Gastroesophageal sphincter (tissue), 4 donors: Measurements from ENCODE around the gene DFFB. TPM values are rescaled to one million over a fixed set of nuclear protein-coding genes. Genes with fewer than 3 reads are reported as not detected.

Experiments used
- ATAC-seq: fragments of 150-250 bp; one replicate; pipeline ENCODE4 v1.9.1; 2016; ENCODE audit warnings: mild to moderate bottlenecking, moderate library complexity
- H3K27ac ChIP-seq, 4 donors: fragments of 200-600 bp; sonication (generic) in 3 of 4; 1 replicate in 3 of 4; 2 replicates in 1 of 4; pipeline ENCODE4 v1.5.1; 2016 to 2019
- H3K27me3 ChIP-seq: fragments of 200-600 bp; sonication (generic); one replicate; pipeline ENCODE4 v1.5.1; 2019
- H3K36me3 ChIP-seq, 2 donors: fragments of 200-600 bp; sonication (generic); one replicate each; pipeline ENCODE4 v1.5.1; 2019; ENCODE audit warnings: control low read depth in 1 of 2
- H3K4me1 ChIP-seq, 3 donors: fragments of 200-600 bp; sonication (generic); 1 replicate in 2 of 3; 2 replicates in 1 of 3; pipeline ENCODE4 v1.5.1; 2016 to 2019; ENCODE audit warnings: control low read depth in 2 of 3
- H3K4me3 ChIP-seq, 2 donors: fragments of 200-600 bp; sonication (generic); one replicate each; pipeline ENCODE4 v1.5.1; 2019; ENCODE audit warnings: mild to moderate bottlenecking in 1 of 2, moderate library complexity in 1 of 2
- H3K9me3 ChIP-seq, 3 donors: fragments of 200-600 bp; sonication (generic); one replicate each; pipeline ENCODE4 v1.5.1; 2017 to 2019; ENCODE audit warnings: control low read depth in 2 of 3
- CTCF ChIP-seq, 4 experiments: fragments of 200-600 bp in 2 of 4; fragments of 450-650 bp in 2 of 4; sonication (generic) in 1 of 4; IDR thresholded peaks; one replicate each; pipeline ENCODE4 v1.5.1; 2017 to 2019; ENCODE audit warnings: antibody characterized with exemption in 4 of 4, mild to moderate bottlenecking in 2 of 4, moderate library complexity in 2 of 4
- EP300 ChIP-seq: sonication (generic); formaldehyde crosslinking; IDR thresholded peaks from one replicate; pipeline ENCODE4 v1.6.1; 2017; ENCODE audit warnings: antibody characterized with exemption, mild to moderate bottlenecking
- POLR2A ChIP-seq, 2 donors: fragments of 450-650 bp; IDR thresholded peaks; one replicate each; pipeline ENCODE4 v1.6.1; 2017; ENCODE audit warnings: antibody characterized with exemption in 2 of 2, mild to moderate bottlenecking in 2 of 2, moderate library complexity in 1 of 2
- POLR2AphosphoS5 ChIP-seq: sonication (generic); formaldehyde crosslinking; IDR thresholded peaks from one replicate; pipeline ENCODE4 v1.6.1; 2017; ENCODE audit warnings: antibody characterized with exemption
- WGBS, 2 donors: methylation state at CpG; one replicate each; pipeline ENCODE4 v1.1.5; 2018; ENCODE audit warnings: low coverage in 1 of 2; 5-methylcytosine and 5-hydroxymethylcytosine counted together
- total RNA-seq, 4 donors: library from RNA; depleted of rRNA; stranded (reverse); fragments of >200 nt; gene quantifications; one replicate each; pipeline ENCODE4 v1.1.0, GENCODE V29; 2016

The DFFB gene
- total RNA-seq, 4 donors from 2014 or later = 1.9 to 14.6 (median 7.7) TPM

GRCh38 chr1:3883194-3883925, 26.1 kb downstream of the DFFB start:
- Histone ChIP-seq H3K27me3 (no peaks in the 10 kb centered on the region), H3K4me1 (no peaks in the 10 kb centered on the region), H3K4me3 (no peak overlapping the region), H3K9me3 (peaks cover 0 to 14% (median 0%) of the 10 kb centered on the region in 3 donors), H3K36me3 (peaks cover 0 to 90% of the 10 kb centered on the region in 2 donors), H3K27ac (no peak overlapping the region)
- ATAC-seq = no peak
- no peak for TF ChIP-seq EP300
- no peak for TF ChIP-seq CTCF (IDR thresholded peaks at IDR 0.05)
- no peak for TF ChIP-seq POLR2AphosphoS5
- TF ChIP-seq POLR2A (IDR thresholded peaks at IDR 0.05) = no peak
- 93 to 97% methylated on average over 8 of the region's 18 CpGs for WGBS, 2 donors

DNA sequence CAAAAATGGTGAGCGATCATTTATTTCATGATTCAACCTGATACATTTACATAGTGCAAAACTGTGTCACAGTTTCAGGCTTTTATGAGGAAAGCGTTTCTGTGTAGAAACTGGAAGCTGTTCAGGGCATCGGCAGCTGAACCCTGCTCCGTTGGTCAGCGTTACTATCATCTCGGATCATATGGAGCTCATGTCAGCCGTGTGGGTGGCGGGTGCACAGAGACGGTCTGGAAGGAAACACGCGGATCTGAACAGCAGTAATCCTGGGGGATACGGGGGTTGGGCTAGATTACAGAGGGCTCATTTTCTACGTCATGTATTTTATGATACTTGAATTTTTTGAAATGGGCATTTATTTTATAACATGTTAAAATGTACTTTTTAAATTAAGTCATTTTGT, 27.7 kb downstream of the DFFB start:
- WGBS, 2 donors = 90 to 93% methylated on average over 12 to 13 of the region's 13 CpGs
- no peaks in the 10 kb centered on the region for H3K4me1 ChIP-seq
- H3K36me3 ChIP-seq = peaks cover 0 to 90% of the 10 kb centered on the region in 2 donors
- H3K4me3 ChIP-seq = no peak overlapping the region
- TF ChIP-seq POLR2AphosphoS5 (no peak), POLR2A (IDR thresholded peaks at IDR 0.05) (no peak), EP300 (no peak), CTCF (IDR thresholded peaks at IDR 0.05) (no peak)
- no peak overlapping the region for H3K27ac ChIP-seq
- H3K9me3 ChIP-seq = no peaks in the 10 kb centered on the region
- no peaks in the 10 kb centered on the region for H3K27me3 ChIP-seq
- ATAC-seq = no peak

DNA sequence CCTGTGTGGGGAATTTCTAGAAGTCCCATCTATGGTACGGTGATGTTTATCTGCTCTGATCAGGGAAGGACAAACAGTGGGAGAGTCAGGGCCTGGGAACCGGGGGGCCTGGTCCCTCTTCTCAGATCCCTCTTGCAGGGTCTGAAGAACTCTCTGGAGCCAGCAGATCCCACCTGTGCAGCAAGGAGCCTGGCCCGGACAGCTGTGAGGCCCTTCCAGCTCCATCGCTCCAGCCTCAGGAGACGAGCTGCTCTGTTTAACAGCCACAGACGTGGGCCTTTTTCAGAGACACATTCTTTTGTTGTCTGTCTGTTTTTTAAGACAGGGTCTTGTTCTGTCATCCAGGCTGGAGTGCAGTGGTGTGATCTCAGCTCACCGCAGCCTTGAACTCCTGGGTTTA, 28.3 kb downstream of the DFFB start:
- WGBS, 2 donors = 76 to 100% methylated on average over 1 to 7 of the region's 7 CpGs
- no peaks in the 10 kb centered on the region for H3K9me3 ChIP-seq
- no peak for TF ChIP-seq EP300
- no peak for TF ChIP-seq POLR2A (IDR thresholded peaks at IDR 0.05)
- TF ChIP-seq CTCF (IDR thresholded peaks at IDR 0.05) = no peak
- TF ChIP-seq POLR2AphosphoS5 = no peak
- H3K27ac ChIP-seq = no peak overlapping the region
- H3K36me3 ChIP-seq = peaks cover 0 to 90% of the 10 kb centered on the region in 2 donors
- ATAC-seq = no peak
- no peaks in the 10 kb centered on the region for H3K27me3 ChIP-seq
- H3K4me1 ChIP-seq = no peaks in the 10 kb centered on the region
- H3K4me3 ChIP-seq = no peak overlapping the region

- no peaks in the 10 kb centered on the region for H3K27me3 ChIP-seq
- no peak overlapping the region for H3K4me3 ChIP-seq
- H3K27ac ChIP-seq = no peak overlapping the region
- H3K4me1 ChIP-seq = no peaks in the 10 kb centered on the region
- H3K9me3 ChIP-seq = no peaks in the 10 kb centered on the region
- H3K36me3 ChIP-seq = peaks cover 0 to 90% of the 10 kb centered on the region in 2 donors
- 77 to 90% methylated on average over 2 to 4 of the region's 15 CpGs for WGBS, 2 donors
- no peak for ATAC-seq
- TF ChIP-seq EP300 (no peak), POLR2AphosphoS5 (no peak), POLR2A (IDR thresholded peaks at IDR 0.05) (no peak), CTCF (IDR thresholded peaks at IDR 0.05) (no peak)
Observed at GRCh38 chr1:3886106-3886670, 28.9 kb downstream of the DFFB start.

GRCh38 chr1:3886691-3887090, 29.4 kb downstream of the DFFB start:
- WGBS, 2 donors = 51 to 76% methylated on average over 3 to 7 of the region's 8 CpGs
- TF ChIP-seq POLR2A (IDR thresholded peaks at IDR 0.05) (no peak), CTCF (IDR thresholded peaks at IDR 0.05) (no peak), EP300 (no peak), POLR2AphosphoS5 (no peak)
- Histone ChIP-seq H3K4me3 (no peak overlapping the region), H3K9me3 (no peaks in the 10 kb centered on the region), H3K27ac (no peak overlapping the region), H3K36me3 (peaks cover 0 to 90% of the 10 kb centered on the region in 2 donors), H3K27me3 (no peaks in the 10 kb centered on the region), H3K4me1 (no peaks in the 10 kb centered on the region)
- no peak for ATAC-seq
